GM21786 (cell line): ENCODE data around the gene FAM83D.
A peak's percentile ranks its signal among the peaks of the same experiment; 100 is the strongest.
"Not testable (repeated sequence)": the region's sequence is repeated elsewhere in the genome, so short reads cannot be mapped to it uniquely, and the experiment has no call there.

Source experiments
- ATAC-seq: cut with Tn5 transposase; IDR thresholded peaks from one replicate; pipeline ENCODE4 v1.9.1; 2021; ENCODE audit not compliant: unreplicated experiment

Gene FAM83D

GRCh38 chr20:38962044-38962927, 36.1 kb downstream of the FAM83D start, which contains the start of gene DHX35:
Gene DHX35 (plus strand): TSS chr20:38962344. CDS start chr20:38962368, 24 bp downstream.
- ATAC-seq = peak; percentile 96

DNA sequence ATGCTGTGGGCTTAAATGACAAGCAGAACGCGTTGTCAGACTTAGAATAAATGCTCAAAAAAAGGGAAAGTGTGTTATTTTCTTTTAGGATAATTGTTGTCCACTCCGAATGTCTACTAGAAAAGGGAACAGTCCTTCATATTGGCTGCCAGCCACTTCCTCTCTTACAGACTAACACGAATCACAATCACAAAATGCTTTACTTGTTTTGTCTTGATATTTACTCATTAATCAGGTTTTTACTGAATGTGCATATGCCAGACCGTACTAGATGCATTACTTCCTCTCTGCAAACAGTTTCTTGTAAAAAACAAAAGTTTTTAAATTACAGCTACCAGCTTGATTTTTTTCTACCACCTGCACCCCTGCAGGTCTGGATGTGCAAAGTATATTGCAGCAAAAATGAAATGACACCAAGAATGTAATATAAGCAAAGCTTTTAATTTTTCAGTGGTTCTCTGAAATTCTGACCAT, 36.7 kb downstream of the FAM83D start:
- ATAC-seq = no peak

DNA sequence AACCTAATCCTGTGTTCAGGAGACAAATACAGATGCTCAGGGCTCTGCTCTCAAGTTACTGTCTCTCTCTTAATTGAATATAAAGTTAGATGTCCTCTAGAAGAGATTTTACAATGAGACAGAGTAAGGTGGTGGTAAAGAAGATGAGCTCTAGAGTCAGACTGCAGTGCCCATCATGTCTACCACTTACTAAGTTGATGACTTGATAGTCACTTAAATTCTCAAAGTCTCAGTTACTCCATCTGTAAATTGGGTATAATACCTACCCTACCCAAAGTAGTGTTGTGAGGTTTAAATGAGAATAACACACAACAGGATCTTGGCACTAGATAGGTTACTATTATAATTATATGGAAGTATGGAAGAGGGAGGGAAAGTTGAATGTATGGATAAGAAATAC, 37.5 kb downstream of the FAM83D start:
- no peak for ATAC-seq

GRCh38 chr20:38965264-38965663, 39.0 kb downstream of the FAM83D start:
- ATAC-seq = no peak

DNA sequence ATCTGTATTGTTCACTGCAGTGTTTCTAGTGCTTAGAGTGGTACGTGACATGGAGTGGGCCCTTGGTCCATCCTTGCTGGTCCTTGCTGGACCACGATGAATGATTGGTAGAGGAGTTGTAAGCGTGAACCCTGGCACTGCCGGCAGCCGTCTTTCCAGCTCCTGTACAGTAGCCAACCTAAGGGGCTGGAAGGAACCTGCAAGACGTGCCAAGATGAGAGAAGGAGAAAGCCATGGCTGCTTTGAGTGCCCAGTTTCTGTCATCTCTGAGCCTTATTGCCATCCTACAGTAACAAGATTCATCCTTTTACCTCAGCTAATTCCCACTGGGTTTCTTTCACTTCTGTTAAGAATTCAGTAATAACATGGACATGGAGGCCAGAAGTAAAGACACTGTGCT, 41.9 kb downstream of the FAM83D start:
- no peak for ATAC-seq

- ATAC-seq = no peak
Observed at GRCh38 chr20:38969708-38970107, 43.5 kb downstream of the FAM83D start.

DNA sequence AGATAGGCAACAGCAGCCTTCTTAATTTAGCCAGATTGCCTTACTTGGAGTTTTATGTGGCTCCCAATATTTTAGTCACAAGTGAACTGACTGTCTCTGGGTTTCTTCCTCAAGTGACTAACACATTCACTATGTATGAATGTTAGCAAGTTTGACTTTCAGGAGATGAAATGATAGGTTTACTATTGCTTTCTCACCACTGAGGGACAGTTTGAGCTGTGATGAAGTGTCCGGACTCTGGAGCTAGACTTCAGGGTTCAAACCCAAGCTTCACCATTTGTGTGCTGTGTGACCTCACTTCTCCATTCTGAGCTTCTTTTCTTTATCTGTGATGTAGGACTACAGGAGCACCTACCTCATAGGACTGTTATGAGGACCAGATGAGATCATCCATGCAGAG, 44.1 kb downstream of the FAM83D start:
- ATAC-seq = no peak

DNA sequence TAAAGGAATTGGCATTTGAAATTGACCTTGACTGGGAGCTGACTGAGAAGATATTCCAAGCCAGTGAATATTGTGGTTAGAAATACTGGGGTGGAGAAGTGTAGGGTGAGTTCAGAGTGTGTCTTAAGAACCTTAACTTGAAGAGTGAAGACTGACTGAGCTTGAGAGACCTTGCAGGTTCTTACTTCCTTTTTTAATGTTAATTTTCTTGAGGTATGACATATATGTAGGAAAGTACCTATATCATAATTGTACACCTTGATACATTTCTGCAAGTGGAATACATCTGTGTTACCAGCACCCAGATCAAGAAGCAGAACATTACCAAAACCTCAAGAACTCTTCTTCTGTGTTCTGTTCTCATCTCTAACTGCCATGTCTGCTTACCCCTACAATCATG, 46.9 kb downstream of the FAM83D start:
- ATAC-seq = no peak

- ATAC-seq = no peak
Observed at GRCh38 chr20:38973645-38974044, 47.4 kb downstream of the FAM83D start.

- no peak for ATAC-seq
Observed at GRCh38 chr20:38975539-38976120, 49.4 kb downstream of the FAM83D start.

- no peak for ATAC-seq
Observed at GRCh38 chr20:38979434-38979833, 53.2 kb downstream of the FAM83D start.

- ATAC-seq = no peak
Observed at GRCh38 chr20:38979842-38980241, 53.6 kb downstream of the FAM83D start.

GRCh38 chr20:38982291-38982690, 56.1 kb downstream of the FAM83D start:
- no peak for ATAC-seq

DNA sequence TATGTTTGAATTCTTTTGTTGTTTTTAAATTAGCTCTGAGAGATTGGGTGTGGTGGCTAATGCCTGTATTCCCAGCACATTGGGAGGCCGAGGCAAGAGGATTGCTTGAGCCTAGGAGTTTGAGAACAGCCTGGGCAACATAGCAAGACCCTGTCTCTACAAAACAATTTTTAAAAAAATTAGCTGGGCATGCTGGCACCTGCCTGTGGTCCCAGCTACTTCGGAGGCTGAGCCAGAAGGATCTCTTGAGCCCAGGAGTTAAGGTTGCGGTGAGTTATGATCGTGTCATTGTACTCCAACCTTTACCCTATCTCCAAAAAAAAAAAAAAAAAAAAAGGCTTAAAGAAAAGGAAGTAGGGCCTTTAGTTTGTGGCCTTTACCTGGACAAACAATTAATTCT, 58.8 kb downstream of the FAM83D start:
- no peak for ATAC-seq

GRCh38 chr20:38985603-38986170, 59.5 kb downstream of the FAM83D start:
- ATAC-seq = no peak

DNA sequence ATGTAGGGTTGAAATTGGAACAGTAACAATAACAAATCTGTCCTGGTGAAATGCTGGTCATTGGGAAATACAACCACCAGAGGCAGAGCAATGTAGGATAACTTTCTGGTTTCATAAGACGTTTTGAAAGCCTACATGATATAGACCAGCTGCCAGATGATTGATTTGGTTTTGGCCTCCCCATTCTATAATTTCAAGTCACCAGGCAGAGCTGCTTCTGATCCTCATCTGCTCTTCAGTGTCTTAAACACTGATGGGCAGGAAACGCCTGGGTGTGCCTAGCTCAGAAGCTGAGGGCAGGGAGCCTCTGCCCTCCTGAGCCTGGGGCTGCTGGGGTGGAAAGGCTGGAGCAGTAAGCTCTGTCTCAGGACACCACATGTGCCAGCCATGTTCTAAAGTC, 60.4 kb downstream of the FAM83D start:
- no peak for ATAC-seq

DNA sequence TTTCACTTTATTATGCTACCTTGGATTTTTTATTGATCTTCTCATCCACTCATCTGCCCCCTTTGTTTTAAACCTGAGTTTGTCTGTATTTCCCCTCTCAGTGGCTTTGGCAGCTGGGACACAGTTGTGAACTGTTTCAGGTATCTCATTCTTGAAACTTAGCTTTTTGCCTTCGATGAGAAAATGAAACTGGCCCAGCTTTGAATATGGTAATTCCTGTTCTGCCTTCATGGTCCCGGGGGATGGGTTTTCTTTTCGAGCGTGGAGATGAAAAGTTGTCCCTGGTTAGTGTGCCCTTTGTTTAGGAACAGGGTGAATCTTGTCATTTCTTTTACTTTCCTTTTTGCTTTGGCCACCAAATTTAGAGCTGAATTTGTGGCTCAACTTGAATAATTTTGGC, 61.6 kb downstream of the FAM83D start:
- ATAC-seq = peak; percentile 85

- no peak for ATAC-seq
Observed at GRCh38 chr20:38990728-38991127, 64.5 kb downstream of the FAM83D start.

- no peak for ATAC-seq
Observed at GRCh38 chr20:38991814-38992704, 65.8 kb downstream of the FAM83D start.

- no peak for ATAC-seq
Observed at GRCh38 chr20:38995536-38996044, 69.4 kb downstream of the FAM83D start.

DNA sequence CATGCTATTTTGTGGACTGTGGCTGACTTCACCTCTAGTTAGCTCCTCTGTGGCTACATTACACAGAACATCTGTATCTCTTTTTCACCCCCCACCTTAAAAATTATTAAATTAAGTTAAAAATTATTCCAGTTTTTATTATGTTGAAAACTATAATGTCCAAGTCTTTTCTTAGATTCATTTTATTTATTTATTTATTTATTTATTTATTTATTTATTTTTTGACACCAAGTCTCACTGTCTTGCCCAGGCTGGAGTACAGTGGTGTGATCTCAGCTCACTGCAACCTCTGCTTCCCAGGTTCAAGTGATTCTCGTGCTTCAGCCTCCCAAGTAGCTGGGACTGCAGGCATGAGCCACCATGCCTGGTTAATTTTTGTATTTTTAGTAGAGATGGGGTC, 70.6 kb downstream of the FAM83D start:
- ATAC-seq = not testable (repeated sequence)
